Astrocyte (in vitro differentiated cells and primary cell): ENCODE results near the gene SCN1B. TPM values are rescaled to one million over a fixed set of nuclear protein-coding genes. Genes with fewer than 3 reads are reported as not detected.

Experiments used
- DNase-seq: peaks from one replicate; pipeline ENCODE4 v3.0.0-alpha.2; 2010; ENCODE audit warnings: low read depth
- FAIRE-seq: peaks from 2 replicates; lab custom pipeline; 2011; peaks lifted over from hg19 to GRCh38; lab: Jason Lieb, UNC
- H2AFZ ChIP-seq: 2 replicates; pipeline ENCODE4 v1.6.0; 2012; ENCODE audit warnings: low read depth, low read length, inconsistent platforms
- H3K27ac ChIP-seq: 2 replicates; pipeline ENCODE4 v1.5.1; 2011; ENCODE audit warnings: low read depth, low read length, inconsistent platforms
- H3K27me3 ChIP-seq: 2 replicates; pipeline ENCODE4 v1.6.0; 2011; ENCODE audit warnings: low read length, inconsistent platforms; ENCODE audit not compliant: insufficient read depth
- H3K36me3 ChIP-seq: 2 replicates; pipeline ENCODE4 v1.5.1; 2011; ENCODE audit warnings: low read length, inconsistent platforms; ENCODE audit not compliant: insufficient read depth
- H3K4me1 ChIP-seq: 2 replicates; pipeline ENCODE4 v1.5.1; 2011; ENCODE audit warnings: low read length, inconsistent platforms; ENCODE audit not compliant: insufficient read depth
- H3K4me2 ChIP-seq: 2 replicates; pipeline ENCODE4 v1.6.0; 2012; ENCODE audit warnings: low read length, inconsistent platforms
- H3K4me3 ChIP-seq: 2 replicates; pipeline ENCODE4 v1.5.1; 2011; ENCODE audit warnings: low read depth, mild to moderate bottlenecking, low read length, inconsistent platforms; ENCODE audit not compliant: insufficient read depth
- H3K79me2 ChIP-seq: 2 replicates; pipeline ENCODE4 v1.6.0; 2012; ENCODE audit warnings: mild to moderate bottlenecking, low read length, inconsistent platforms; ENCODE audit not compliant: insufficient read depth
- H3K9ac ChIP-seq: 2 replicates; pipeline ENCODE4 v1.6.0; 2012; ENCODE audit warnings: mild to moderate bottlenecking, low read length, inconsistent platforms
- H3K9me3 ChIP-seq: 2 replicates; pipeline ENCODE4 v1.5.1; 2012; ENCODE audit warnings: low read depth, mild to moderate bottlenecking, low read length, inconsistent platforms; ENCODE audit not compliant: insufficient read depth
- H4K20me1 ChIP-seq: 2 replicates; pipeline ENCODE4 v1.6.0; 2012; ENCODE audit warnings: low read length, inconsistent platforms; ENCODE audit not compliant: insufficient read depth
- H3K27ac Mint-ChIP-seq: one replicate; pipeline ENCODE4 v1.8.0; 2021; ENCODE audit warnings: mild to moderate bottlenecking, mixed read lengths; ENCODE audit not compliant: unreplicated experiment
- H3K27me3 Mint-ChIP-seq: one replicate; pipeline ENCODE4 v1.8.0; 2021; ENCODE audit warnings: low read depth, mixed read lengths; ENCODE audit not compliant: unreplicated experiment
- H3K36me3 Mint-ChIP-seq: one replicate; pipeline ENCODE4 v1.8.0; 2021; ENCODE audit warnings: low read depth, mixed read lengths; ENCODE audit not compliant: unreplicated experiment
- H3K4me1 Mint-ChIP-seq: one replicate; pipeline ENCODE4 v1.8.0; 2021; ENCODE audit warnings: low read depth, mixed read lengths; ENCODE audit not compliant: unreplicated experiment
- H3K4me3 Mint-ChIP-seq: one replicate; pipeline ENCODE4 v1.8.0; 2021; ENCODE audit warnings: mild to moderate bottlenecking, moderate library complexity, mixed read lengths; ENCODE audit not compliant: unreplicated experiment
- H3K9me3 Mint-ChIP-seq: one replicate; pipeline ENCODE4 v1.8.0; 2021; ENCODE audit warnings: mild to moderate bottlenecking, mixed read lengths; ENCODE audit not compliant: unreplicated experiment
- EZH2 ChIP-seq: IDR thresholded peaks from 2 replicates; pipeline ENCODE4 v1.6.1; 2012; ENCODE audit warnings: mild to moderate bottlenecking, low read length, inconsistent platforms; ENCODE audit not compliant: insufficient read depth
- total RNA-seq: library from RNA; stranded (reverse); gene quantifications from 2 replicates; pipeline ENCODE4 v1.2.1, GENCODE V29; 2021
- TF ChIP-seq, protein P1 (sequence below): IDR thresholded peaks from 2 replicates; pipeline ENCODE4 v1.5.1; 2011; ENCODE audit warnings: low read depth, mild to moderate bottlenecking, inconsistent platforms, low read length, moderate library complexity; ENCODE audit not compliant: insufficient read depth

The SCN1B gene
- total RNA-seq, 1 donor from 2014 or later: 3.0 TPM

DNA sequence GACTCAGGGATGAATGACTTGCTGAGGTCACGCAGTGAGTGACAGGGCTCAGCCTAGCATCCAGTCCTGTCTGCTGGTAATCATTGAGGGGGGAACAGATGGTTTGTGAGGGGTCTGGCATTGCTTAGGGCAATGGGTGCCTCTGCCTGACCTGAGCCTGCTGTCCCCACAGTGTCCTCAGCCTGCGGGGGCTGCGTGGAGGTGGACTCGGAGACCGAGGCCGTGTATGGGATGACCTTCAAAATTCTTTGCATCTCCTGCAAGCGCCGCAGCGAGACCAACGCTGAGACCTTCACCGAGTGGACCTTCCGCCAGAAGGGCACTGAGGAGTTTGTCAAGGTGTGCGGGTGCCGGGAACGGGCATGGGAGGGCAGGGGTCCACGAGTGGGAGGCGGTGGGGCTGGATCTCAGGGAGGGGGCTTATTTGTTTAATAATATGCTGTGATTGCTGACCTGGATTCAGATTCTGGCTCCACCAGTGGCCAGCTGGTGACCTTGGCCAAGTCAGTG lies 2.1 kb downstream of the SCN1B start:
- no peak for TF ChIP-seq EZH2
- no peak overlapping the region for H3K4me2 ChIP-seq
- no peak overlapping the region for H3K9ac ChIP-seq
- peaks cover 23% of the 10 kb centered on the region for H4K20me1 ChIP-seq
- Mint-ChIP-seq H3K9me3 (peaks cover 4% of the 10 kb centered on the region), H3K4me3 (no peak overlapping the region), H3K27ac (no peak overlapping the region), H3K27me3 (peaks cover 28% of the 10 kb centered on the region), H3K36me3 (peaks cover 19% of the 10 kb centered on the region), H3K4me1 (no peaks in the 10 kb centered on the region)
- no peaks in the 10 kb centered on the region for H3K36me3 ChIP-seq
- no peak overlapping the region for H2AFZ ChIP-seq
- H3K79me2 ChIP-seq: no peaks in the 10 kb centered on the region
- FAIRE-seq: no peak
- H3K27ac ChIP-seq: no peak overlapping the region
- peaks cover 2% of the 10 kb centered on the region for H3K27me3 ChIP-seq
- H3K4me1 ChIP-seq: peaks cover 10% of the 10 kb centered on the region
- no peaks in the 10 kb centered on the region for H3K9me3 ChIP-seq
- no peak for DNase-seq
- no peak overlapping the region for H3K4me3 ChIP-seq

DNA sequence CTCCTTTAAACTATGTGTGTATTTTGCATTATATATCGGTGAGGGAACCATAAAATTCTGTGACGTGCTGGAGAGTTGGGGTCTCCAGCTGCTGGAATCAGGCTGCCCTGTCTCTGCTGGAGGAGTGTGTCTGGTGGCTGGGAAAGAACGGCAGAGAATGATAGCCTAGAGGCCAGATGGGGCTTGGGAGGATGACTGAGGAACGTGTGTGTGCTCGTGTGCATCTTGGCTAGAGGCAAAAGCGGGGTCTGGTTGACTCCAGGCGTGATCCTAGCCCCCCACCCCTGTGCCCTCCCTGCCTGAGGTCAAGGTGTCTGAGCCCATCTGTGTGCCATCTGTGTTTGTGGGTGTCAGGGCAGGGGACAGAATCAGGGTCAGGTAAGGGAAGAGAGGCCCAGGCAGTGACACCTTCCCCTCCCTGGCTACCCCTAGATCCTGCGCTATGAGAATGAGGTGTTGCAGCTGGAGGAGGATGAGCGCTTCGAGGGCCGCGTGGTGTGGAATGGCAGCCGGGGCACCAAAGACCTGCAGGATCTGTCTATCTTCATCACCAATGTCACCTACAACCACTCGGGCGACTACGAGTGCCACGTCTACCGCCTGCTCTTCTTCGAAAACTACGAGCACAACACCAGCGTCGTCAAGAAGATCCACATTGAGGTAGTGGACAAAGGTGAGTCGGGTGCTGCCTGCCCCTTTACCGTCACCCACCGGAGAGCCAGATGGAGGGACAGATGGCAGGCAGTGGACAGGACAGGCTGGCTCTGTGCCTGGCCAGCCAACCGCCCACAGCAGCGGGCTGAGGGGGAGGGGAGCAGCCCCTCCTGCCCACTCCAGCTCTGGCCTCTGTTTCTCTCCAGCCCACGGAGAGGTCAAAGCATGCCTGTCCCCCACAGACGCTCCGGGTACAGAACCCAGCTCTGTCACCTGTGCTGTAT lies 3.1 kb downstream of the SCN1B start:
- H3K27me3 Mint-ChIP-seq: peaks cover 32% of the 10 kb centered on the region
- Histone ChIP-seq H3K36me3 (no peaks in the 10 kb centered on the region), H3K4me3 (no peak overlapping the region), H3K9ac (no peak overlapping the region), H4K20me1 (peaks cover 14% of the 10 kb centered on the region), H3K27me3 (peaks cover 2% of the 10 kb centered on the region), H2AFZ (no peak overlapping the region), H3K4me1 (peaks cover 10% of the 10 kb centered on the region), H3K79me2 (no peaks in the 10 kb centered on the region), H3K9me3 (no peaks in the 10 kb centered on the region), H3K4me2 (no peak overlapping the region), H3K27ac (no peak overlapping the region)
- H3K27ac Mint-ChIP-seq: no peak overlapping the region
- no peak for TF ChIP-seq EZH2
- TF ChIP-seq, protein P1, sequence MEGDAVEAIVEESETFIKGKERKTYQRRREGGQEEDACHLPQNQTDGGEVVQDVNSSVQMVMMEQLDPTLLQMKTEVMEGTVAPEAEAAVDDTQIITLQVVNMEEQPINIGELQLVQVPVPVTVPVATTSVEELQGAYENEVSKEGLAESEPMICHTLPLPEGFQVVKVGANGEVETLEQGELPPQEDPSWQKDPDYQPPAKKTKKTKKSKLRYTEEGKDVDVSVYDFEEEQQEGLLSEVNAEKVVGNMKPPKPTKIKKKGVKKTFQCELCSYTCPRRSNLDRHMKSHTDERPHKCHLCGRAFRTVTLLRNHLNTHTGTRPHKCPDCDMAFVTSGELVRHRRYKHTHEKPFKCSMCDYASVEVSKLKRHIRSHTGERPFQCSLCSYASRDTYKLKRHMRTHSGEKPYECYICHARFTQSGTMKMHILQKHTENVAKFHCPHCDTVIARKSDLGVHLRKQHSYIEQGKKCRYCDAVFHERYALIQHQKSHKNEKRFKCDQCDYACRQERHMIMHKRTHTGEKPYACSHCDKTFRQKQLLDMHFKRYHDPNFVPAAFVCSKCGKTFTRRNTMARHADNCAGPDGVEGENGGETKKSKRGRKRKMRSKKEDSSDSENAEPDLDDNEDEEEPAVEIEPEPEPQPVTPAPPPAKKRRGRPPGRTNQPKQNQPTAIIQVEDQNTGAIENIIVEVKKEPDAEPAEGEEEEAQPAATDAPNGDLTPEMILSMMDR: no peak
- H3K4me1 Mint-ChIP-seq: no peaks in the 10 kb centered on the region
- DNase-seq: no peak
- H3K36me3 Mint-ChIP-seq: peaks cover 16% of the 10 kb centered on the region
- H3K9me3 Mint-ChIP-seq: peaks cover 4% of the 10 kb centered on the region
- H3K4me3 Mint-ChIP-seq: no peak overlapping the region
- no peak for FAIRE-seq

DNA sequence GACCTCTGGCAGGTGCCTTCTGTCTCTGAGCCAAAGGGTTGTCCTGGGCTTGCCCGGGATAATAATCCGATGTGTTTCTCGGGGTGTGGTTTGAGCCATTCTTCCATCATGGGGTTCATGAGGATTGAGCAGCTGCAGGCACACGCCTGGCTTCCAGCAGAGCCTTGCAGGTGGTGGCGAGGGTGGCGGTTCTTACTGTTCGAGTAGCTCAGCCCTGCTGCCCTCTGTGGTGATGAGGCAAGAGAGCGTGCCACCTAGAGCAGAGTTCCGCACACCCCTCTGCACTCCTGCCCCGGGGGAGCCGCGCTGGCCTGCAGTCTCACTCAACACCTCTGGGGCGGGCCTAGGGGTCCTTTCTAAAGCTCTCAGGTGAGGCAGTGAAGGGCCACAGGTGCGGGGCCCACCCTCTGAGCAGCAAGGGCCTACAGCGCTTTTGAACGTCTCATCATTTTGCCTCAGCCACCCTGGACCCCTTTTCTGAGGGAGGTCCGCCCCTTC lies 3.8 kb downstream of the SCN1B start:
- peaks cover 2% of the 10 kb centered on the region for H3K27me3 ChIP-seq
- peaks cover 10% of the 10 kb centered on the region for H3K4me1 ChIP-seq
- H3K27me3 Mint-ChIP-seq: peaks cover 34% of the 10 kb centered on the region
- DNase-seq (no peak), FAIRE-seq (no peak)
- peaks cover 4% of the 10 kb centered on the region for H3K9me3 Mint-ChIP-seq
- no peak overlapping the region for H3K9ac ChIP-seq
- no peaks in the 10 kb centered on the region for H3K9me3 ChIP-seq
- no peak overlapping the region for H3K4me3 ChIP-seq
- H3K36me3 ChIP-seq: no peaks in the 10 kb centered on the region
- H3K4me3 Mint-ChIP-seq: no peak overlapping the region
- H3K79me2 ChIP-seq: no peaks in the 10 kb centered on the region
- no peak overlapping the region for H3K27ac ChIP-seq
- no peak overlapping the region for H2AFZ ChIP-seq
- no peak overlapping the region for H3K4me2 ChIP-seq
- TF ChIP-seq, protein P1: no peak
- no peak for TF ChIP-seq EZH2
- H3K27ac Mint-ChIP-seq: no peak overlapping the region
- peaks cover 12% of the 10 kb centered on the region for H4K20me1 ChIP-seq
- peaks cover 15% of the 10 kb centered on the region for H3K36me3 Mint-ChIP-seq
- no peaks in the 10 kb centered on the region for H3K4me1 Mint-ChIP-seq
